ENCODE results near the gene RNF166.

The RNF166 gene

DNA sequence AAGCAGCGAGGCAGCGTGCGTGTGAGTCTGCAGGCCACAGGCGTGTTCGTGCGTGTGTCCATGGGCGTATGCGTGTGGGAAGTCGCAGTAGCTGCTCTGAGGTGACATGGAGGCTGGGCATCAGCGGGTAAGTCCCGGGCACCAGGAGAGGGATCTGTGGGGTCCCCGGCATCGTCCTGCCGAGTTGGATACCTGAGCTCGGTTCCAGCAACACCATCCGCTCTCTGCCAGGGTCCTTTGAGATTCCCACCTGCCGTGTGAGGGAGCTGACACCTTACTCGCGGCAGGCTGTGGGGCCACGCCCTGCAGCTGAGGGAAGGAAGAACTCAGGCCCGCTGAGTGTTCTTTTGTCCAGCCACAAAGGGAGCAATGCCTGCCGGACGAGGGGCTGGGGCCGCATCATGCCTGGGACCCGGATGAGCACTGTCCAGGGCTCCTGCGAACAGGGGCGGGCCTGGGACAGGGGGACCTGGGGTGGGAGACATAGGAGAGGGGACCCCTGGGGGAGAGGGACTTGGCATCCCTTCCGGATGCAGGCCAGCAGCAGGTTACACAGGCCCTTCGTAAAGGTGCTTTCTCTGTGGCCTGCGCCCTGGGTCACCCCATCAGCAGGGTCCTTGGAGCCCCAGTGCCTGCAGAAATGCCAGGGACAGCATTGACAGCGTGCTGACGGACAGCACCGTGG lies 14.9 kb downstream of the RNF166 start:
- DNase-seq: no peak

DNA sequence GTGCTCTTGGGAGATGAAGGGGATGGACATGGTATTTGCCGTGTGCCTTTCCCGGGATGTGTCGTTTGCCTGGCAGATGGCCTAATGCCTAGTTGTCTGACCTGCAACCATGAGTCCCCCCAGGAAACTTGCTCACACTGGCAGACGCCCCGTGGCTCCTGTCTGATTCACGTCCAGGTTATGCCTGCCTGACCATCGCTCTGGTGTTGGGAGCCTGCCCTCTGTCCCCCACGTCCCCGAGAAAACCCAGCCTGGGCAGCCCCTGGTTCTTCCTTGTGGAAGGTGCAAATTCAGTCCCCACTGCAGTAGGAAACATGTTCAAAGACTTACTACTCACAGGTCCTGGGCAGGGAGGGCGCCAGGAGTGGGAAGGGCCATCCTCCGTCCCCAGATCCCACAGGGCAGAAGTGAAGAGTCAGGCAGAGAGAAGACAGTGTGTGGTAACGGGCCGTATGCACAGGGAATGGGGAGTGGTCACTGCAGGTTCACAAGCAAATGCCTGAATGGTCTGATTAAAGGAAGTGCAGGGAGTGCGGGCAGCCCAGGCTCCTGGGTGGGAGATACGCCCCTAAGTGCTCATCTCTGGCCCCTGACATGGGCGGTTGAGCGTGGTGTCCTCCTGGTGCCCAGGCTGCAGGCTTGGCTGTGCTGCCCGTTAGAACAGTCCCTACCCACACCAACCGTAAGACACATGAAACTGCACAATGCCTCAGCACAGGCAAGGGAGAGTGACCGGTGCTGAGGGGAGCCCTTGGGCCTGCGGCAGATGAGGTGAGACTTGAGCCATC lies 15.7 kb downstream of the RNF166 start:
- DNase-seq: no peak

DNA sequence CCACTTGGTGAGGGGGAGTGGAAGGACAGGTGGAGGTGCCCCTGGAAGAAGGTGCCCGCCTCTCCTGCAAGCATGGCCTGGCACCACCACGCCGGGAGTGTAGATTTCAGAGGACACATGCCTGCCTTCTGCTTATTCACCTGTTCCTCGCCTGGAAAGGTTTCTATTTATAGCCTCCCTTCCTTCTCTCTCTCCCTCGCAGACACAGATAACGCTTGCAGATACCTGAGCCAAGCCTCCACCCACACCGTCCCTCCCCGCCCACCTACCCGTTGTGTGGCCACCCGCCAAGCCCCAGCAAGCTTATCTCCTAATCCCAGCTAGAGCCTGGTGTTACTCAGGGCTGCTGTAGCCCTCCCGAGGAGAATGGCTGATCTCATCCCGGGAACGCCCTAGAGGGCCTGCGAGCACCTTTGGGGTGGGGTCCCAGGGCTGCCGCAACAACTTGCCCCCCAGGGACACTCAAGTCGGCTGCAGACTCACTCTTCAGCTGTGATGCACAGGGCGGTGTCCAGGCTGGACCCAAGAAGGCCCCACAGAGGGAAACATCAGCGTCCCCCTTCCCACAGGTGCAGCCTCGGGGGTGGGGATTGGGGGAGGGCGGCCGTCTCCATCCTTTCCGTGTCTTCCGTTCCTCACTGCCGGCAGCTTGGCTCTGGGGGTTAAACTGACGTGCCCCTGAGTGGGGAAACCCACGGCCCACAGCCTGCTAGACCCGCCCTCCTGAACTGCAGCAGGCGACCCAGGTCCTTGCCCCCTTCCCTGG lies 18.0 kb downstream of the RNF166 start:
- peak; percentile 63 for DNase-seq

DNA sequence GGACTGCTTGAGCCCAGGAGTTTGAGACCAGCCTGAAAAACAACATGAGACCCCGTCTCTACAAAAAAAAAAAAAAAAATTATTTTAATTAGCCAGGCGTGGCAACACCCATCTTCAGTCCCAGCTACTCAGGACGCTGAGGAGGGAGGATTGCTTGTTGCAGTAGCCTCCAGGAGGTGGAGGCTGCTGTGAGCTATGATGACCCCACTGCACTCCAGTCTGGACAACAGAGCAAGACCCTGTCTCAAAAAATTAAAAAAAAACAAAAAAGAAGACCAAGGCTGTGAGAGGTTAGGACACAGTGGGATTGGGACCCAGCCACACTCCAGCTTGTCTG lies 18.6 kb downstream of the RNF166 start:
- DNase-seq: no peak

DNA sequence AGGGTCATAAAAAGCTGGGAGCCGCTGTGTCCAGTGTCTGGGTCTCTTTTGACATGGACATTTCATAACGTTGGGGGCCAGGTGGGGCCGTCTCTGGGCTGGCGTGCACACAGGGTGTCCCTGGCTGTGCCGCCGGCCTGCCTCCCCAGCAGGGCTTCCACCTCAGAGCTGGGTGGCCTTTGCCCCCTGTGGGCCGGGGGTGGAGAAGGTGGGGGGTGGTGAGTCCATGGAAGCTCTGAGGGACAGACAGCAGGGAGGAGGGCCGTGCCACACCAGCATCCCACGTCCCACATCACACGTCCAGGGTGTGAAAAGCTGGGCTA lies 19.0 kb downstream of the RNF166 start:
- no peak for DNase-seq

DNA sequence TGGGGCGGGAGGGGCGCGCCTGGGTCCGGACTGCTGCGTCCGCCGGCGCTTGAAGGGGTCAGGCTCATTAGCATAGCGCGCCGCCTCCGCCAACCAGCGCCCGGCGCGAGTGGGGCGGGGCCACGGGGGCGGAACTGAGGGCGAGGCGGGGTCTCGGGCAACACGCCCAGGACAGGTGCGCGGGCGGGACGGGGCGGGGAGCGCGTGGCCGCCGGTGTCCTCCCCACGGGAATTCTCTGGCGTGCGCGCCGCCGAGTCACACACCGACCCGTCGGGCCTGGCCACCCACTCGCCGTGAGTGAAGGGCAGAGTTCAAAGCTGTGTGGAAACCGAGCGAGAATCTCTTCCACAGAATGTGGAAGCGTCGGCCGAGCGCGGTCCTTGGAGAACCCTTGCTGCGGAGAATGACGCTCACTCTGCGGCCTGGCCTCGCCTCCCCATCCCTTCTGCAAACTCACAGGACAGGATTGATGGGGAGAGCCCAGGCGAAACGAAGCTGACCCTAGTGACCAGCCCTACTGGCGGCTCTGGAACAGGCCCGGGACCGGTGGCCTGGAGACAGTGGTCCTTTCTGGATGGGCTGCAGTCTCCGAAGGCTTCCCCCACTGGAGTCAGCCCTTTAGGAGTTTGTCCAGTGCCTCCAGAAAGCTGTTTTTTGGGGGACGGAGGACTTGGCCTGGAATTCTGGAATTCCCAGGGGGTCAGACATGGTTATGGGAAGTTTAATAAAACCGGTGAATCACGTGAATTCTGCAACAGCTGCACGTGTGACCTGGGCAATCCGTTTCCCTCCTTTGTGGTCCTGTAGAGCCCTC lies 19.6 kb downstream of the RNF166 start, which contains the start of gene SNAI3:
TSS of gene SNAI3 (minus strand) at position 69 of the 815 bp plus-strand sequence. CDS start 101 bp downstream, outside the sequence.
- DNase-seq: peak; percentile 39

DNA sequence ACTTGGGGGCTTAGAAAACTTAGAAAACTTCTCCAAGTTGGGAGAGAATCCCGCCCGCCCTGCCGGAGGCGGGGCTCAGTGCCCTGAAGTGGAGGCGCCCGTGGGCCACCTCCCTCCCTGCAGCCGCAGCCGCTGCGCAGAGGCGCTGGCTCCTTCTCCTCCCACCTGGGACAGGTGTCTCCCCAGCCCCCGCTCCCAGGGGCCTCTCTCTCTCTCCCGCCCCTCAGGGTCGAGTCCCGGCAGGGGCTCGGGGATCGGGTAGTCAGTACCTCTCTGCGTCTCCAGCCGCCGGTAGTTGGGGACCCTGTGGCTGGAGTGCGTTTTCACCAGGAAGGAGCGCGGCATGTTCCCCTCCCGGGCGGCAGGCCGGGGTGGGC lies 20.2 kb downstream of the RNF166 start:
- DNase-seq: no peak

DNA sequence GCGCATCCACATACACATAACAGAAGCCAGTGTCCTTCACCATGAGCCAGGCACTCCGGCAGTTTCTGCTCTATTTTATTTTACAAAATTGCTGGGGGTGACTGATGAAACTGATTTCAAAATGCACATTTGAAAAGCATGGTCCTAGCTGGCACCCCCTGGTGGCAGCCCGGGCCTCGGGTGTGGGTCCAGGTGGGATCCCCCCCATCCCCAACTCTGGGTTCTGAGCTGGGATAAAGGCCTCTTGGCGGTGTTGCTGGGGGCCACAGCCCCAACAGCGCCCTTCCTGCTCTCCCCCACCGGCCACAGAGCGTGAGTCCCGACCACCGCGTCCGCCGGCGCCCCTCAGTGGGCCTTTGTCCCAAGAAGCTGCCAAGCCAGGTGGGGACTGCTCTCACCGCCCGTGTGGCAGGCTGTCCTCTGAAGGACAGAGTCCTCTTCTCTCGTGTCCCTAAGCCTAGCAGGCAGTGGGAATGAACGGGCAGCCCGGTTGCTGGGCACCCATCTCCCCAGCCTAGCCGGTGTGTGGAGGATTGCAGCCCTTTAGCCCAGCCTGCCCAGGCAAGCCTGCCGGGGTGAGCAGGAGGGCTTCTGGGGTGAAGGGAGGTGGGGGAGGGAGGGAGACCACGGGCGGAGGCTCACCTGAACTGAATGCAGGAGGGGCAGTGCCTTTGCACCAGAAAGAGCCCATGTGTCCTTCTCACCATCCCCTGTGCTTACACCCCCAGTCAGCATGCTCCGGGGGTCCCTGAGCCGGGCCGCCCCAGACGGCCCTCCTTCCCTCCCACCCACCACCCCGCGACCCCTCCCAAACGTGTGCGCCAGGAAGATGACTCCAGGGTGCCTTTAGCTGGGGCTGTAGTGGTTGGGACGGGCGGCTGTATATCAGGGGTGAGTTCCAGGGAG lies 20.8 kb downstream of the RNF166 start:
- DNase-seq: no peak

DNA sequence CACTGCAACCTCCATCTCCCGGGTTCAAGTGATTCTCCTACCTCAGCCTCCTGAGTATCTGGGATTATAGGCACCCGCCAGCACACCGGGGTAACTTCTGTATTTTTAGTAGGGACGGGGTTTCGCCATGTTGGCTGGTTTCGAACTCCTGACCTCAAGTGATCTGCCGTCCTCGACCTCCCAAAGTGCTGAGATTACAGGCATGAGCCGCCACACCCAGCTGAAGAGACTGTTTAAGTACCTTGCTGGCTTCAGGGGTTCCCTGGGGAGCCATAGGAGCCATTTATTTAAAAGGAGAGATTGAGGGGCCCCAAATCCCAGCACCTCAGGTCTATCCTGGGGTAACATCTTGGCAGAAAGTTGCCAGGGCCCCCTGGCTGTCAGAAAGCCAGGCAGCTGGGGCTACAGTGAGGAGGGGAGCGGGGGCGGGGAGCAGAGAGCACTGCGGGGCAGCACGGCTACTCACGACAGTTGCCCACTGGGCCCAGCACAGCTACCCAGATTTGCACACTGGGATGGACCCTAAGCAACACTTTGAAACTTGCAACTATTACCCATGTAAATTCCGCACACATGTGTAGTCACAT lies 21.5 kb downstream of the RNF166 start:
- DNase-seq: no peak

DNA sequence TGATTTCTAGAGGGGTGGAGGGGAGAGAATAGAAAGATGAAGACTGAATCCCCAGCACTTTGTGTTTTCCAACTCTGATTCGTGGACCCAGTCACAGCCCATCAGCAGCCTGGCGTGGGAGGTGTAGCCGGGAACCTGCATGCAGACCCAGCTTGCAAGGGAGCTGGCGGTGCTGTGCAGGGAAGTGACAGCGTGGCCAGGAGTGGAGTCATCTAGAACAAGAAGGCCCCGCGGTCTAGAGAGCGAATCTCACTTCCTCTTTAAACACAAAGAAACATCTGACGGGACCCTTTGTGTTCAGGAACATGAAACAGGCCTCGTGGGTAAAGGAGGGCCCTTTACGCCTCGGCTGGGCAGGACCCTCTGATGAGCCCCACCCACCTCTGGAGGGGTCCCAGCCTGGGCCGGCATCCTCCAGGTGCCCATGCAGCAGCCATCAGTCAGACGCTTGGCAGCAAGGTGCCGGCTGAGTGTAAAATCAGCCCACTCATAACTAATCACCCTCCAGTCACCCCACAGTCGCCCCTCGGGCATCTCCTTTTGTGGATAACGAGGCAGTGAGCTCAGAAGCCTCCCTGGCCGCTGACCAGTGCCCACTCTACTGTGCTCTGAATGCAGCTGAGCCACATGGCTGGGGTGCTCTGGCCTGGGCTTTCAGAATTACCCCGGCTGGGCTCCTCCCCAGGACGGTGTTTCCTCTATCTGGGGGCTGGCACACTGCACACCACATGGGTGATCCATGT lies 24.3 kb downstream of the RNF166 start:
- no peak for DNase-seq

DNA sequence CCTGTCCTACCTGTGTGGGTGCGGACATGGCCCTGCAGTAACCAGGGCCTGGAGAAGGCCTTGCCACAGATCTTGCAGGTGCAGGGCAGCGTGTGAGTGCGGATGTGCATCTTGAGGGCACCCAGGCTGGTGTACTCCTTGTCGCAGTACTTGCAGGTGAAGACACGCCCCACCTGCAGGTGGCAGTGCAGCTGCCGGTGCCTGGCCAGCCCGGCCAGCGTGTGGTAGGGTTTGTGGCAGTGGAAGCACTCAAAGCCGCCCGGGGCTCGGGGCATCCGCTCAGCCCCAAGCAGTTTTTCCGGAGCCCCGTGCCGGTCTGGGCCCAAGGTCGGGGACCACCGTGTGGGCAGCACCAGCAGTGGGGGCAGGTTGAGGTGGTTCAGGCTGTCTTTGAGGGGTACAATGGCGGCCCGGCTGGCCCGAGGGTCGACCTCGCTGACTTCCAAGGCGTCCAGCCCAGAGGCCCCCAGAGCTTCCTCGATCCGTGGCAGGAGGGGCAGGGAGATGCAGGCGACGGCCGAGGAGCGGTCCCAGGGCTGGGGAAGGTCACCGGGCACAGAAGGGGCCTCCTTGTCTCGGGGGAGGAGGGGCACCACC lies 25.0 kb downstream of the RNF166 start:
- DNase-seq: no peak

DNA sequence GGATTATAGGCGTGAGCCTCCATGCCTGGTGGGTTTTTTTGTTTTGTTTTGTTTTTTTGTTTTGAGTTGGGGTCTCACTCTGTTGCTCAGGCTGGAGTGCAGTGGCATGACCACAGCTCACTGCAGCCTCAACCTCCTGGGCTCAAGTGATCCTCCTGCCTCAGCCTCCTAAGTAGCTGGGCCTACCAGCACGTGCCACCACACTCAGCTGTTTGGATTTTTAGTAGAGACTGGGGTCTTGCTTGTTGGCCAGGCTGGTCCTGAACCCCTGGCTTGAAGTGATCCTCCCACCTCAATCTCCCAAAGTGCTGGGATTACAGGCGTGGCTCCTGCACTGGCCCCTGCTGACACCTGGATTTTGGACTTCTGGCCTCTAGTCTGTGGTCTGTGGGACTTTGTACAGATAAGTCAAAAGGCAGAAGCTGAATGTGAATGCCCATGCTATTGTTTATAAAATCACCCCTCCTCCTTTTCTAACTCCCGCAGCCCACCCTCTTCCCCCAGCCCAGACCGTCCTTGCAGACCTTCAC lies 25.6 kb downstream of the RNF166 start:
- DNase-seq: no peak

DNA sequence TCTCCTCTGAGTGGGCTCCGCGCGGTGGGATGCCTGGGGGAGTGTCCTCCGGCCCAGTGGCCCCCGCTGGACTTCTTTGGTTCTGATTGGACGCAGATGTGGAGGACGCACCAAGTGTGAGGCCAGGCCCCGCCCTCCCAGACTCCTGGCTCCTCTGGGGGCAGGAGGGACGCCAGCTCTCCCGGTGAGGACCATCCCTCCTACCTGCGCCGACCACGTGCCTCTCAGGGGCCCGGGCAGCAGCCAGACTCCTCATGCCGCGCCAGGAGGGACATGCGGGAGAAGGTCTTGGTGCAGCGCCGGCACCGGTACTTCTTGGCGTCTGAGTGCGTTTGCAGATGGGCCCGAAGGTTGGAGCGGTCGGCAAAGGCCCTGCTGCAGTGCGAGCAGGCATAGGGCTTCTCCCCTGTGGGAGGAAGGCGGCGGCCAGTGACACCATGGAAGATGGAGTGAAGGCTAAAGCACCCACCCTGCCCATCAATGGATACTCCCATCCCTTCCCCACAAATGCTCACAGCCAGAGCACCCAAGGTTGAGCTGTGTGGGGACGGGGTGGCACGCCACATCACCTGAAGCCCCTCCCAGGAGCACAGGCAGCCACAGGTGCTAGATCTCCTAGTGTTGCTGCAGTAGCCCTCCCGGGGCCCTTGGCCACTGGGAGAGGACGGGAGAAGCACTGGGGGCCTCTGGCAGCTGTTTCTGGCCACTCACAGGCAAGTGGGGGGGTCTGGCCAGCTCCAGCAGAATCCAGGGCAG lies 27.8 kb downstream of the RNF166 start:
- DNase-seq: no peak

DNA sequence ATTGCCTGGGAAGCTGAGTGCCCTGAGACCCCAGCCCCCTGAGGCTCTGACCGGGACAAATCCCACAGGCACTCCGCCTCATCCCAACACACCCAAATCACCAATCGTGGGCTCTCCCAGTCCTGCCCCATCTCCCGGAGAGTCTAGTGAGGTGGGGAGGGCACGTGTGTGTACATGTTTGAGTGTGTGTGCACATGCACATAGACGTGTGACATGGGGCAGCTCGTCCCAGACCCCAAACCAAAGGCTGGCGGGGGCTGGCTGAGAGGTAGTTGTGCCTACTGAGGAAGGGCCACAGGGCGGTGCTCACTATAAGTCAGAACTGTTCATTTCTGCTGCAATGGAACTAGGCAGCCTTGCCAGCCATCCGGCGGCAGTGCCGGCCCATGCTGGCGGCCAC lies 28.5 kb downstream of the RNF166 start:
- no peak for DNase-seq

DNA sequence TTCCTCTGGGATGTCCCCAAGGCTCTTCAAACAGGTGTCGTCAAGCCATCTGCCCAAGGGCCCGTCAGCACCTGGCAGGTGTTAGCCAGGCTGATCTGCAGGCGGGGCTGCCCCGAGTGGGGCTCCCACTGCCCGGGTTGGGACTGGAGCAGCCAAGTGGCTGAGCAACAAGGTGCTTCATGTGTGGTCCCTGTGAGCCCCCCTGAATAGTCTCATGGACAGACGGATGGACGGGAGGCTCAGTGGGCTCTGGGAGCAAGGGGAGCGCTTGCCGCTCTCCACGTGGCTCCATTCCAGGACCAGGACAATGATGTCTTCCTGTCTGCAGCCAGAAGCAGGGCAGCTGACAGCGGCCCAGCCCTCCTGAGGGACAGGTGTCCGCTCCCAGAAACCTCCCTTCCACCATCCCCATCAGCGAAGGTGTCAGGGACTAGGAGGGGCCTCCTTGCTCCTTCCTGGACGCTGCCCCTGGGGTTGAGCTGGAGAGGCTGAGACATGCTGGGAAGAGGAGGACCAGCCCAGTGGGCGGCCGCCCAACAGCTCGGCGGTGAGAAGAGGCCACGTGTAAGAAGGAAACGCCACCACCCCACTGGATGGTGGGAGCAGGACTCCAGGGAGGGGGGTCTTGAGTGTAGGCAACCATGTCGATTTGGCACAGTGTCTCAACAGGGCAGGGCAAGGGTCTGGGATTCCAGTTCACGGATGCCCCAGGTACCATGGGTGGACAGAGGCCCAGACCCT lies 29.5 kb downstream of the RNF166 start:
- no peak for DNase-seq

DNA sequence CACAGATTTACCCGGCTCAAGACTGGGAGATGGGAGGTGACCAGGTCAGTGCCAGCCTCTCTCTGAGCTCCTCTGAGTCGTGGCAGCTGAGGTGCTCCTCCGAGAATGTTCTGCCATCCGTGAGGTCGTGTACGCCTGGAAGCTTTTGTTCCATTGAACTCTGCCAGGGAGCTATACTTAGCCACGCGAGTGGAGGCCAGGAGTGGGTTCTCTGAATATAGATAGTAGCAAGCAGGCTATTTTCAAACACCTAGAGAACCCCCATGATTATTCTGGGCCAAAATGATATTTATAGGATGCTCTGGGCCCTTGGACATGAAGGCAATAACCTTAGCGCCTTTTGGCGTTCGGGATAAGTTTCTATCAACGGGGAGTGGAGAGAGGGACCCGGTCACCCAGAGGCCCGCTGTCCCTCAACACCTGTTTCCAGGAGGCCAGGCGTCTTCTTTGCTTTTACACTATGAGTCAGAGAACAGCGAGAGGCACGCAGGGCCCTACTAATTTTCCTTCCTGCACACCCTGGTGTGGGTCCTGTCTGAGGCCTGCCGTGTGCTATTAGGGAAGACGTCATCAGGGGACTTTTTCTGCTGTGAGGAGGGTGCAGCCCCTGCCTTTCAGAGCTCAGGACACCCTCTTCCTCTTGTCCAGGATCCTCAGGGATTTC lies 32.4 kb downstream of the RNF166 start:
- DNase-seq: no peak

DNA sequence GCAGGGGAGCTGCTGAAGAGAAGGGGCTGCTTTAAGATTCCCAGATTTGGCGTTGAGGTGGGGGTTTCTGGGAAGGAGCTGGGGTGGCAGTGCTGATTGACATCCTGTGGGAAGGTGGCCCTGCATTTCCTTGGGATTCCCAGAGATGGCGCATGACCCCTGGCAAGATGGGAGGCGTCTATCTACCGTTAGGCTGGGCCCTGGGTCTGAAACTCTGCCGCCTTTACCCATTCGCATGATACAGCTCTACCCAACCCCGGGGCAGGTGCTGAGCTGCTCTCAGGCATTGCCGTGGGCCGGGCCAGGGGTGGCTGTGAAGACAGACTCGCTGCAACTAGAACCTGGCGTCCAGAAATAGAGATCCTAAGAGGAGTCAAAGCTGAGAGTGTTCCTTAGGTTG lies 33.4 kb downstream of the RNF166 start:
- peak; percentile 5 for DNase-seq

DNA sequence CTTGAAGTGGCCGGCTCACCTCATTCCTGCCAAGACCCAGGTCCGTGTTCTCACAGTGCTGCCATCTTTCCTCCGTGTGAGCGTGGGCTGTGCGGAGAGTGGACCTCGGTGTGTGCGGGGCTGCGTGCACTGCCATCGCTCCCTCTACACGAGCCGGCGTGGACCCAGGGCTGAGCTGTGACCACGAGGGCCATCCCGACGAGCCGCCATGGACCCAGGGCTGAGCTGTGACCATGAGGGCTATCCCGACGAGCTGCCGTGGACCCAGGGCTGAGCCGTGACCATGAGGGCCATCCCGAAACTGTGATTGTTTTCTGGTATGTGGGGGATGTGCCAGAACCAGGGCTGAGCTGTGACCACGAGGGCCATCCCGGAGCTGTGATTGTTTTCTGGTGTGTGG lies 34.4 kb downstream of the RNF166 start:
- DNase-seq: no peak
